Naive B cell (primary cell): ENCODE measurements around the gene OSBP. TPM values are rescaled to one million over a fixed set of nuclear protein-coding genes. Genes with fewer than 3 reads are reported as not detected.

Experiments used
- ATAC-seq, 2 donors: fragments of 150-1000 bp; cut with Tn5 transposase; 2 replicates each; pipeline ENCODE4 v1.10.0; 2021; ENCODE audit warnings: low read depth in 2 of 2, mild to moderate bottlenecking in 2 of 2, moderate library complexity in 2 of 2
- DNase-seq: peaks from one replicate; pipeline ENCODE4 v3.0.0; 2022
- H3K27ac Mint-ChIP-seq, 6 donors: one replicate each; pipeline ENCODE4 v1.8.0; 2020 to 2022; ENCODE audit warnings: mild to moderate bottlenecking in 6 of 6, mixed read lengths in 6 of 6, moderate library complexity in 5 of 6, inconsistent platforms in 2 of 6
- H3K27me3 Mint-ChIP-seq, 3 donors: one replicate each; pipeline ENCODE4 v1.8.0; 2021 to 2022; ENCODE audit warnings: mixed read lengths in 3 of 3, mild to moderate bottlenecking in 1 of 3
- H3K36me3 Mint-ChIP-seq, 2 donors: one replicate each; pipeline ENCODE4 v1.8.0; 2020 to 2022; ENCODE audit warnings: mixed read lengths in 2 of 2, inconsistent platforms in 1 of 2, mild to moderate bottlenecking in 1 of 2
- H3K4me1 Mint-ChIP-seq, 3 donors: one replicate each; pipeline ENCODE4 v1.8.0; 2020 to 2022; ENCODE audit warnings: mixed read lengths in 3 of 3, inconsistent platforms in 1 of 3, mild to moderate bottlenecking in 1 of 3, moderate library complexity in 1 of 3
- H3K4me3 Mint-ChIP-seq, 8 donors: one replicate each; pipeline ENCODE4 v1.8.0; 2020 to 2022; ENCODE audit warnings: mild to moderate bottlenecking in 8 of 8, mixed read lengths in 8 of 8, moderate library complexity in 8 of 8, inconsistent platforms in 2 of 8
- H3K9me3 Mint-ChIP-seq, 7 donors: one replicate each; pipeline ENCODE4 v1.8.0; 2020 to 2022; ENCODE audit warnings: mixed read lengths in 7 of 7, mild to moderate bottlenecking in 5 of 7, inconsistent platforms in 2 of 7, moderate library complexity in 1 of 7
- polyA plus RNA-seq, 6 donors: library from polyadenylated mRNA; unstranded; fragments of 300-500 nt; fragmentation: Illumina TruSeq; gene quantifications; one replicate each; pipeline ENCODE4 v1.2.3, GENCODE V29; 2021; ENCODE audit warnings: low read depth in 6 of 6

OSBP gene
- polyA plus RNA-seq, 6 donors from 2014 or later = 20.4 to 34.4 (median 27.5) TPM

- Mint-ChIP-seq H3K36me3 (no peaks in the 10 kb centered on the region), H3K4me1 (peaks cover 0 to 2% (median 0%) of the 10 kb centered on the region in 3 donors), H3K27me3 (no peaks in the 10 kb centered on the region), H3K4me3 (no peak overlapping the region), H3K27ac (no peak overlapping the region), H3K9me3 (no peaks in the 10 kb centered on the region)
- ATAC-seq (no peak), DNase-seq (no peak)
These were observed 10.1 kb upstream of the OSBP start for GRCh38 chr11:59625703-59626102.

GRCh38 chr11:59617876-59618275, 2.3 kb upstream of the OSBP start:
- Mint-ChIP-seq H3K27ac (no peak overlapping the region), H3K27me3 (no peaks in the 10 kb centered on the region), H3K4me1 (peaks cover 16 to 29% (median 19%) of the 10 kb centered on the region in 3 donors), H3K4me3 (no peak overlapping the region), H3K9me3 (no peaks in the 10 kb centered on the region), H3K36me3 (no peaks in the 10 kb centered on the region)
- ATAC-seq = no peak
- DNase-seq = no peak

GRCh38 chr11:59616396-59616982, 915 bp upstream of the OSBP start:
- H3K9me3 Mint-ChIP-seq = no peaks in the 10 kb centered on the region
- ATAC-seq (no peak), DNase-seq (no peak)
- H3K36me3 Mint-ChIP-seq = no peaks in the 10 kb centered on the region
- H3K4me1 Mint-ChIP-seq = peaks cover 28 to 43% (median 29%) of the 10 kb centered on the region in 3 donors
- no peaks in the 10 kb centered on the region for H3K27me3 Mint-ChIP-seq
- peak overlapping the region; percentile 83 to 97 (median 89) for H3K4me3 Mint-ChIP-seq
- peak overlapping the region; percentile 92 to 100 (median 98) for H3K27ac Mint-ChIP-seq

GRCh38 chr11:59615120-59615636, 396 bp downstream of the OSBP start:
- no peaks in the 10 kb centered on the region for H3K9me3 Mint-ChIP-seq
- DNase-seq (no peak), ATAC-seq (peak; percentile 5 to 9)
- peak overlapping the region; percentile 83 to 97 (median 94) for H3K4me3 Mint-ChIP-seq
- peaks cover 28 to 46% (median 29%) of the 10 kb centered on the region in 3 donors for H3K4me1 Mint-ChIP-seq
- H3K27ac Mint-ChIP-seq = peak overlapping the region; percentile 91 to 100 (median 97)
- H3K27me3 Mint-ChIP-seq = no peaks in the 10 kb centered on the region
- H3K36me3 Mint-ChIP-seq = no peaks in the 10 kb centered on the region

- Mint-ChIP-seq H3K9me3 (no peaks in the 10 kb centered on the region), H3K4me1 (peaks cover 29 to 46% (median 29%) of the 10 kb centered on the region in 3 donors), H3K4me3 (peak overlapping the region; percentile 83 to 97 (median 94)), H3K27ac (peak overlapping the region; percentile 62 to 96 (median 92)), H3K36me3 (no peaks in the 10 kb centered on the region), H3K27me3 (no peaks in the 10 kb centered on the region)
- ATAC-seq (no peak), DNase-seq (no peak)
These were observed 1.1 kb downstream of the OSBP start for GRCh38 chr11:59614277-59615119.

GRCh38 chr11:59611570-59612565, 3.7 kb downstream of the OSBP start:
- H3K27ac Mint-ChIP-seq = peak overlapping the region in 1 of 6 donors; percentile 13
- H3K4me1 Mint-ChIP-seq = peaks cover 29 to 46% (median 38%) of the 10 kb centered on the region in 3 donors
- ATAC-seq (no peak), DNase-seq (no peak)
- H3K27me3 Mint-ChIP-seq = no peaks in the 10 kb centered on the region
- no peaks in the 10 kb centered on the region for H3K36me3 Mint-ChIP-seq
- no peaks in the 10 kb centered on the region for H3K9me3 Mint-ChIP-seq
- peak overlapping the region in 1 of 8 donors; percentile 83 for H3K4me3 Mint-ChIP-seq

GRCh38 chr11:59610289-59610688, 5.3 kb downstream of the OSBP start:
- ATAC-seq = no peak

GRCh38 chr11:59607703-59608454, 7.7 kb downstream of the OSBP start:
- no peaks in the 10 kb centered on the region for H3K9me3 Mint-ChIP-seq
- peaks cover 8 to 21% of the 10 kb centered on the region in 2 donors for H3K36me3 Mint-ChIP-seq
- ATAC-seq (no peak), DNase-seq (no peak)
- no peak overlapping the region for H3K4me3 Mint-ChIP-seq
- no peaks in the 10 kb centered on the region for H3K27me3 Mint-ChIP-seq
- peaks cover 22 to 28% (median 25%) of the 10 kb centered on the region in 3 donors for H3K4me1 Mint-ChIP-seq
- H3K27ac Mint-ChIP-seq = no peak overlapping the region

More at GRCh38 chr11:59610289-59610688, 5.3 kb downstream of the OSBP start:
- peak overlapping the region in 1 of 8 donors; percentile 35 for H3K4me3 Mint-ChIP-seq
- H3K36me3 Mint-ChIP-seq = peaks cover 0 to 8% of the 10 kb centered on the region in 2 donors
- H3K27me3 Mint-ChIP-seq = no peaks in the 10 kb centered on the region
- H3K27ac Mint-ChIP-seq = no peak overlapping the region
- DNase-seq = no peak
- no peaks in the 10 kb centered on the region for H3K9me3 Mint-ChIP-seq
- peaks cover 30 to 42% (median 38%) of the 10 kb centered on the region in 3 donors for H3K4me1 Mint-ChIP-seq

- H3K36me3 Mint-ChIP-seq = peaks cover 36 to 53% of the 10 kb centered on the region in 2 donors
- no peaks in the 10 kb centered on the region for H3K9me3 Mint-ChIP-seq
- H3K27me3 Mint-ChIP-seq = no peaks in the 10 kb centered on the region
- H3K4me1 Mint-ChIP-seq = peaks cover 7 to 12% (median 7%) of the 10 kb centered on the region in 3 donors
- no peak overlapping the region for H3K4me3 Mint-ChIP-seq
- ATAC-seq (no peak), DNase-seq (no peak)
- H3K27ac Mint-ChIP-seq = no peak overlapping the region
These were observed 13.1 kb downstream of the OSBP start for GRCh38 chr11:59602432-59602831.

GRCh38 chr11:59601788-59602187, 13.8 kb downstream of the OSBP start:
- ATAC-seq (no peak), DNase-seq (no peak)
- Mint-ChIP-seq H3K27ac (no peak overlapping the region), H3K4me1 (peaks cover 7 to 12% (median 7%) of the 10 kb centered on the region in 3 donors), H3K9me3 (no peaks in the 10 kb centered on the region), H3K27me3 (no peaks in the 10 kb centered on the region), H3K36me3 (peaks cover 36 to 53% of the 10 kb centered on the region in 2 donors), H3K4me3 (no peak overlapping the region)

GRCh38 chr11:59600636-59601035, 14.9 kb downstream of the OSBP start:
- ATAC-seq (no peak), DNase-seq (no peak)
- H3K9me3 Mint-ChIP-seq = no peaks in the 10 kb centered on the region
- H3K36me3 Mint-ChIP-seq = peaks cover 45 to 54% of the 10 kb centered on the region in 2 donors
- peak overlapping the region in 1 of 6 donors; percentile 30 for H3K27ac Mint-ChIP-seq
- H3K27me3 Mint-ChIP-seq = no peaks in the 10 kb centered on the region
- H3K4me1 Mint-ChIP-seq = peaks cover 6 to 13% (median 7%) of the 10 kb centered on the region in 3 donors
- no peak overlapping the region for H3K4me3 Mint-ChIP-seq

GRCh38 chr11:59600234-59600633, 15.3 kb downstream of the OSBP start:
- peaks cover 5 to 12% (median 7%) of the 10 kb centered on the region in 3 donors for H3K4me1 Mint-ChIP-seq
- H3K9me3 Mint-ChIP-seq = no peaks in the 10 kb centered on the region
- no peak overlapping the region for H3K4me3 Mint-ChIP-seq
- peaks cover 45 to 54% of the 10 kb centered on the region in 2 donors for H3K36me3 Mint-ChIP-seq
- H3K27me3 Mint-ChIP-seq = no peaks in the 10 kb centered on the region
- ATAC-seq = no peak
- no peak for DNase-seq
- H3K27ac Mint-ChIP-seq = no peak overlapping the region
